ENCODE results near the gene FIS1.

GRCh38 chr7:101195884-101196283, 49.0 kb downstream of the FIS1 start:
- TF ChIP-seq CTCF (optimal IDR thresholded peaks at IDR 0.05 in 1 of 3, IDR thresholded peaks at IDR 0.05 in 1 of 3, conservative IDR thresholded peaks at IDR 0.05 in 1 of 3; ENCODE audit: extremely low read depth in 1 of 3, insufficient read depth in 2 of 3, low read length in 3 of 3) (no peak), EZH2 (IDR thresholded peaks at IDR 0.05; ENCODE audit: low read length) (no peak)
